KMS-11 (cell line): ENCODE results near the gene IGFL1.

Experiments
- H2AFZ ChIP-seq: fragments of 200-600 bp; sonication (generic); 2 replicates; pipeline ENCODE4 v1.6.1; 2016; ENCODE audit warnings: antibody characterized with exemption, mixed run types, low read depth
- H3K27ac ChIP-seq: fragments of 200-600 bp; sonication (generic); 2 replicates; pipeline ENCODE4 v1.6.1; 2016; ENCODE audit warnings: mild to moderate bottlenecking, mixed run types
- H3K27me3 ChIP-seq: fragments of 200-600 bp; sonication (generic); 2 replicates; pipeline ENCODE4 v1.6.1; 2017; ENCODE audit warnings: mild to moderate bottlenecking, low read depth, mixed run types, moderate library complexity; ENCODE audit not compliant: insufficient read depth
- H3K36me3 ChIP-seq: fragments of 200-600 bp; sonication (generic); 2 replicates; pipeline ENCODE4 v1.6.1; 2017; ENCODE audit warnings: mild to moderate bottlenecking, mixed run types; ENCODE audit not compliant: insufficient read depth
- H3K4me1 ChIP-seq: fragments of 200-600 bp; sonication (generic); 2 replicates; pipeline ENCODE4 v1.6.1; 2016; ENCODE audit warnings: mild to moderate bottlenecking, low read depth, mixed run types; ENCODE audit not compliant: poor library complexity, severe bottlenecking
- H3K4me2 ChIP-seq: fragments of 200-600 bp; sonication (generic); 2 replicates; pipeline ENCODE4 v1.7.0; 2016; ENCODE audit warnings: mild to moderate bottlenecking, mixed run types
- H3K4me3 ChIP-seq: fragments of 200-600 bp; sonication (generic); IDR thresholded peaks from 2 replicates; pipeline ENCODE4 v1.6.1; 2017; ENCODE audit warnings: low read depth, low read length, mixed read lengths; ENCODE audit not compliant: insufficient read depth
- H3K79me2 ChIP-seq: fragments of 200-600 bp; sonication (generic); 2 replicates; pipeline ENCODE4 v1.6.1; 2016; ENCODE audit warnings: low read depth, mixed run types; ENCODE audit not compliant: insufficient read depth
- H3K9ac ChIP-seq: fragments of 200-600 bp; sonication (generic); 2 replicates; pipeline ENCODE4 v1.6.1; 2016; ENCODE audit warnings: mild to moderate bottlenecking, mixed run types
- H4K20me1 ChIP-seq: fragments of 200-600 bp; sonication (generic); 2 replicates; pipeline ENCODE4 v1.6.1; 2016; ENCODE audit warnings: mild to moderate bottlenecking, mixed run types; ENCODE audit not compliant: insufficient read depth
- CTCF ChIP-seq: fragments of 200-600 bp; sonication (generic); conservative IDR thresholded peaks from 2 replicates; pipeline ENCODE4 v1.6.1; 2017; ENCODE audit warnings: low read depth, mild to moderate bottlenecking, antibody characterized with exemption, low read length, moderate library complexity, mixed read lengths

Gene IGFL1

GRCh38 chr19:46202426-46202825 is 27.1 kb upstream of the IGFL1 start:
- no peak overlapping the region for H2AFZ ChIP-seq
- H3K4me1 ChIP-seq: peaks cover 5% of the 10 kb centered on the region

GRCh38 chr19:46202872-46203860 is 26.4 kb upstream of the IGFL1 start:
- H3K36me3 ChIP-seq: no peaks in the 10 kb centered on the region
- peaks cover 72% of the 10 kb centered on the region for H3K27me3 ChIP-seq
- no peak overlapping the region for H3K9ac ChIP-seq
- no peaks in the 10 kb centered on the region for H3K79me2 ChIP-seq
- TF ChIP-seq CTCF: no peak
- no peaks in the 10 kb centered on the region for H4K20me1 ChIP-seq
- no peak overlapping the region for H3K4me3 ChIP-seq
- H3K4me2 ChIP-seq: no peak overlapping the region
- peaks cover 4% of the 10 kb centered on the region for H3K4me1 ChIP-seq
- no peak overlapping the region for H3K27ac ChIP-seq
- no peak overlapping the region for H2AFZ ChIP-seq

More at GRCh38 chr19:46202426-46202825, 27.1 kb upstream of the IGFL1 start:
- H3K36me3 ChIP-seq: no peaks in the 10 kb centered on the region
- no peak overlapping the region for H3K9ac ChIP-seq
- H3K27me3 ChIP-seq: peaks cover 71% of the 10 kb centered on the region
- TF ChIP-seq CTCF: no peak
- H4K20me1 ChIP-seq: no peaks in the 10 kb centered on the region
- no peak overlapping the region for H3K4me2 ChIP-seq
- no peaks in the 10 kb centered on the region for H3K79me2 ChIP-seq
- H3K27ac ChIP-seq: no peak overlapping the region
- H3K4me3 ChIP-seq: no peak overlapping the region

- Histone ChIP-seq H2AFZ (no peak overlapping the region), H3K27me3 (peaks cover 72% of the 10 kb centered on the region), H3K4me1 (no peaks in the 10 kb centered on the region), H3K4me2 (no peak overlapping the region), H3K4me3 (no peak overlapping the region), H3K79me2 (no peaks in the 10 kb centered on the region), H3K27ac (no peak overlapping the region), H3K9ac (no peak overlapping the region), H4K20me1 (no peaks in the 10 kb centered on the region), H3K36me3 (no peaks in the 10 kb centered on the region)
- no peak for TF ChIP-seq CTCF
Observed at GRCh38 chr19:46204008-46204407, 25.5 kb upstream of the IGFL1 start.

- Histone ChIP-seq H3K27me3 (peaks cover 72% of the 10 kb centered on the region), H3K4me2 (no peak overlapping the region), H3K36me3 (no peaks in the 10 kb centered on the region), H4K20me1 (no peaks in the 10 kb centered on the region), H3K4me1 (no peaks in the 10 kb centered on the region), H2AFZ (no peak overlapping the region), H3K9ac (no peak overlapping the region), H3K4me3 (no peak overlapping the region), H3K79me2 (no peaks in the 10 kb centered on the region), H3K27ac (no peak overlapping the region)
- no peak for TF ChIP-seq CTCF
Observed at GRCh38 chr19:46205183-46205984, 24.2 kb upstream of the IGFL1 start.
